ENCODE results near the gene REV1. TPM values are rescaled to one million over a fixed set of nuclear protein-coding genes. Genes with fewer than 3 reads are reported as not detected.

REV1 gene
- total RNA-seq, 1 experiment from 2014 or later = 38.7 TPM

DNA sequence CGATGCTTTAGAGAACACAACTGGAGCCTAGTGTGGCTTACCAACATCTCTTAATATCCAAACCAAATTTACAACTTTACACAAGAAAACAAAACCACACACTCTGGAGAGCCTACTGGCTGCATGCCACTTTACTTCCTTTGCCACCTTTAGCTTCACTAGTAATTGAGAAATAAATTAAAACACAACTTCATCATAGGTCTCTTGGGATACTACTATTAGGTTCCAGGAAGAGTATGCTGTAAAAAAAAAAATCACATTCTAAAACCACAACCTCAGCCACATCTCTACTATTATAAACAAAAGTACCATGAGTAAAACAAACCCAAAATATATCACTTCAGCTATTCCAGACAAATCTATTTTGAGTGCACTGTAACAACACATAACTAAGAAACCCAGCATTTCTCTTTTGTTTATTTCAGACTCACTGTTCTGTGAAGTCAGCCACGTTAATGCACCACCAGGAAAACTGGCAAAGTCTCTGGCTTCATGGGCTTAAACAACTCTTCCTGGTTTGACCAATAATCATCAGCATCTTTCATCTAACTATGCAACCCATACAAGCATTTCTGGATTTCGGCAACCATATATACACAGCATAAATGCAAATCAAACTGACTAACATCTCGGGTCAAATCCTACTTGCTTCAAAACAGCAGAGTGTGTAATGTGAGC, 59.1 kb downstream of the REV1 start:
- 0 out of 2 replicates have a peak overlapping the region, but pooled peaks have one; percentile 2 for H3K27ac Mint-ChIP-seq
- peaks cover 37% of the 10 kb centered on the region for H3K36me3 Mint-ChIP-seq
- no peaks in the 10 kb centered on the region for H3K9me3 Mint-ChIP-seq
- ChIA-PET POLR2A (no interaction called here), CTCF (no interaction called here)
- no peak overlapping the region for H3K4me3 Mint-ChIP-seq
- H3K27me3 Mint-ChIP-seq (ENCODE audit: low read depth) = no peaks in the 10 kb centered on the region
- TF ChIP-seq, protein P1, sequence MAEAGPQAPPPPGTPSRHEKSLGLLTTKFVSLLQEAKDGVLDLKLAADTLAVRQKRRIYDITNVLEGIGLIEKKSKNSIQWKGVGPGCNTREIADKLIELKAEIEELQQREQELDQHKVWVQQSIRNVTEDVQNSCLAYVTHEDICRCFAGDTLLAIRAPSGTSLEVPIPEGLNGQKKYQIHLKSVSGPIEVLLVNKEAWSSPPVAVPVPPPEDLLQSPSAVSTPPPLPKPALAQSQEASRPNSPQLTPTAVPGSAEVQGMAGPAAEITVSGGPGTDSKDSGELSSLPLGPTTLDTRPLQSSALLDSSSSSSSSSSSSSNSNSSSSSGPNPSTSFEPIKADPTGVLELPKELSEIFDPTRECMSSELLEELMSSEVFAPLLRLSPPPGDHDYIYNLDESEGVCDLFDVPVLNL (CRISPR knock-in tag; IDR thresholded peaks at IDR 0.05; ENCODE audit: borderline replicate concordance, low read depth) = no peak
- TF ChIP-seq ZNF138 (CRISPR knock-in tag; conservative IDR thresholded peaks at IDR 0.05) = no peak
- TF ChIP-seq NR1H2 (CRISPR knock-in tag; IDR thresholded peaks at IDR 0.05) = no peak
- no peak for TF ChIP-seq ZNF317 (CRISPR knock-in tag; IDR thresholded peaks at IDR 0.05; ENCODE audit: borderline replicate concordance, low read depth)
- TF ChIP-seq, protein P2, sequence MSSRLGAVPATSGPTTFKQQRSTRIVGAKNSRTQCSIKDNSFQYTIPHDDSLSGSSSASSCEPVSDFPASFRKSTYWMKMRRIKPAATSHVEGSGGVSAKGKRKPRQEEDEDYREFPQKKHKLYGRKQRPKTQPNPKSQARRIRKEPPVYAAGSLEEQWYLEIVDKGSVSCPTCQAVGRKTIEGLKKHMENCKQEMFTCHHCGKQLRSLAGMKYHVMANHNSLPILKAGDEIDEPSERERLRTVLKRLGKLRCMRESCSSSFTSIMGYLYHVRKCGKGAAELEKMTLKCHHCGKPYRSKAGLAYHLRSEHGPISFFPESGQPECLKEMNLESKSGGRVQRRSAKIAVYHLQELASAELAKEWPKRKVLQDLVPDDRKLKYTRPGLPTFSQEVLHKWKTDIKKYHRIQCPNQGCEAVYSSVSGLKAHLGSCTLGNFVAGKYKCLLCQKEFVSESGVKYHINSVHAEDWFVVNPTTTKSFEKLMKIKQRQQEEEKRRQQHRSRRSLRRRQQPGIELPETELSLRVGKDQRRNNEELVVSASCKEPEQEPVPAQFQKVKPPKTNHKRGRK (CRISPR knock-in tag; IDR thresholded peaks at IDR 0.05; ENCODE audit: borderline replicate concordance) = no peak
- no peak for TF ChIP-seq JAZF1 (CRISPR knock-in tag; IDR thresholded peaks at IDR 0.05)
- TF ChIP-seq, protein P3, sequence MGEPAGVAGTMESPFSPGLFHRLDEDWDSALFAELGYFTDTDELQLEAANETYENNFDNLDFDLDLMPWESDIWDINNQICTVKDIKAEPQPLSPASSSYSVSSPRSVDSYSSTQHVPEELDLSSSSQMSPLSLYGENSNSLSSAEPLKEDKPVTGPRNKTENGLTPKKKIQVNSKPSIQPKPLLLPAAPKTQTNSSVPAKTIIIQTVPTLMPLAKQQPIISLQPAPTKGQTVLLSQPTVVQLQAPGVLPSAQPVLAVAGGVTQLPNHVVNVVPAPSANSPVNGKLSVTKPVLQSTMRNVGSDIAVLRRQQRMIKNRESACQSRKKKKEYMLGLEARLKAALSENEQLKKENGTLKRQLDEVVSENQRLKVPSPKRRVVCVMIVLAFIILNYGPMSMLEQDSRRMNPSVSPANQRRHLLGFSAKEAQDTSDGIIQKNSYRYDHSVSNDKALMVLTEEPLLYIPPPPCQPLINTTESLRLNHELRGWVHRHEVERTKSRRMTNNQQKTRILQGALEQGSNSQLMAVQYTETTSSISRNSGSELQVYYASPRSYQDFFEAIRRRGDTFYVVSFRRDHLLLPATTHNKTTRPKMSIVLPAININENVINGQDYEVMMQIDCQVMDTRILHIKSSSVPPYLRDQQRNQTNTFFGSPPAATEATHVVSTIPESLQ (CRISPR knock-in tag; IDR thresholded peaks at IDR 0.05) = no peak
- TF ChIP-seq KAT7 (CRISPR knock-in tag; IDR thresholded peaks at IDR 0.05; ENCODE audit: borderline replicate concordance) = no peak
- no peak for TF ChIP-seq ELF4 (CRISPR knock-in tag; IDR thresholded peaks at IDR 0.05; ENCODE audit: low read depth)
- TF ChIP-seq, protein P4, sequence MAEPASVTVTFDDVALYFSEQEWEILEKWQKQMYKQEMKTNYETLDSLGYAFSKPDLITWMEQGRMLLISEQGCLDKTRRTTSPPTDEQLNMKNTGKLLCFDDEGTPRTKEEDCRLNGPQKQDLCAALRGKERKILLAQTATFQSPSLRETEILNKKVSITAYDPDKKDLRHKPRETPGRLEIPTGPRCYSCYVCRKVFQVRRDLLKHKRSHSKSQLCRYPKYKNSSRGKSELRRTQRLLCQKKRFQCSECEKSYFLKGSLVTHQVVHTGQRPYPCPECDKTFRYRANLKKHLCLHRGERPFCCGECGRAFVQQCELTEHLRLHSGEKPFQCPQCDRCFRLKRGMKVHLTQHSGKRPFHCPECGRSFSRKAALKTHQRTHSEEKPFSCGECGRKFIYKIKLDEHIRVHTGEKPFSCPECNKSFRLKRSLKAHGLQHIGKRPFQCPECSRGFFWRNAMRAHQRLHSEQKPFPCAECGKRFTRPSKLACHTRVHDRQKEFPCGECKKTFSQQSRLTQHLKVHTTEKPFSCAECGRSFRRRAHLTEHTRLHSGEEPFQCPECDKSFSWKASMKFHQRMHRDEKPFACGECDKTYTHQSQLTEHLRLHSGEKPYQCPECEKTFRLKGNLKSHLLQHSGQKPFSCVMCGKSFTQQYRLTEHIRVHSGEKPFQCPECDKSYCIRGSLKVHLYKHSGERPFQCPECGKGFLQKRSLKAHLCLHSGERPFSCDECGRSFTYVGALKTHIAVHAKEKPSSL (CRISPR knock-in tag; conservative IDR thresholded peaks at IDR 0.05) = no peak
- TF ChIP-seq ZNF219 (CRISPR knock-in tag; IDR thresholded peaks at IDR 0.05; ENCODE audit: borderline replicate concordance) = no peak
- TF ChIP-seq, protein P5, sequence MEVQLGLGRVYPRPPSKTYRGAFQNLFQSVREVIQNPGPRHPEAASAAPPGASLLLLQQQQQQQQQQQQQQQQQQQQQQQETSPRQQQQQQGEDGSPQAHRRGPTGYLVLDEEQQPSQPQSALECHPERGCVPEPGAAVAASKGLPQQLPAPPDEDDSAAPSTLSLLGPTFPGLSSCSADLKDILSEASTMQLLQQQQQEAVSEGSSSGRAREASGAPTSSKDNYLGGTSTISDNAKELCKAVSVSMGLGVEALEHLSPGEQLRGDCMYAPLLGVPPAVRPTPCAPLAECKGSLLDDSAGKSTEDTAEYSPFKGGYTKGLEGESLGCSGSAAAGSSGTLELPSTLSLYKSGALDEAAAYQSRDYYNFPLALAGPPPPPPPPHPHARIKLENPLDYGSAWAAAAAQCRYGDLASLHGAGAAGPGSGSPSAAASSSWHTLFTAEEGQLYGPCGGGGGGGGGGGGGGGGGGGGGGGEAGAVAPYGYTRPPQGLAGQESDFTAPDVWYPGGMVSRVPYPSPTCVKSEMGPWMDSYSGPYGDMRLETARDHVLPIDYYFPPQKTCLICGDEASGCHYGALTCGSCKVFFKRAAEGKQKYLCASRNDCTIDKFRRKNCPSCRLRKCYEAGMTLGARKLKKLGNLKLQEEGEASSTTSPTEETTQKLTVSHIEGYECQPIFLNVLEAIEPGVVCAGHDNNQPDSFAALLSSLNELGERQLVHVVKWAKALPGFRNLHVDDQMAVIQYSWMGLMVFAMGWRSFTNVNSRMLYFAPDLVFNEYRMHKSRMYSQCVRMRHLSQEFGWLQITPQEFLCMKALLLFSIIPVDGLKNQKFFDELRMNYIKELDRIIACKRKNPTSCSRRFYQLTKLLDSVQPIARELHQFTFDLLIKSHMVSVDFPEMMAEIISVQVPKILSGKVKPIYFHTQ (CRISPR knock-in tag; IDR thresholded peaks at IDR 0.05) = no peak
- TF ChIP-seq MYBL2 (CRISPR knock-in tag; IDR thresholded peaks at IDR 0.05) = no peak
- TF ChIP-seq GTF2I (CRISPR knock-in tag; conservative IDR thresholded peaks at IDR 0.05) = no peak
- TF ChIP-seq CBFB (CRISPR knock-in tag; IDR thresholded peaks at IDR 0.05; ENCODE audit: low read depth) = no peak
- TF ChIP-seq NFE2L1 (CRISPR knock-in tag; IDR thresholded peaks at IDR 0.05) = no peak
- TF ChIP-seq TP53 (CRISPR knock-in tag; IDR thresholded peaks at IDR 0.05) = no peak
- TF ChIP-seq SP1 (CRISPR knock-in tag; conservative IDR thresholded peaks at IDR 0.05) = no peak
- no peak for TF ChIP-seq RELA (CRISPR knock-in tag; IDR thresholded peaks at IDR 0.05; ENCODE audit: borderline replicate concordance)
- DNase-seq (ENCODE audit: low spot score) = no peak
- ATAC-seq = no peak
- peaks cover 4% of the 10 kb centered on the region for H3K4me1 Mint-ChIP-seq

Measured in WTC11 (cell line).